Uterus (tissue), 2 donors: ENCODE results near the gene GNMT.

Experiments
- POLR2A ChIP-seq, 2 donors: fragments of 450-650 bp; IDR thresholded peaks; one replicate each; pipeline ENCODE4 v1.6.1; 2016; ENCODE audit warnings: antibody characterized with exemption in 2 of 2, mild to moderate bottlenecking in 1 of 2, moderate library complexity in 1 of 2
- TF ChIP-seq, protein P1 (sequence below), 4 experiments: fragments of 200-600 bp in 2 of 4; fragments of 450-650 bp in 2 of 4; sonication (generic) in 2 of 4; IDR thresholded peaks; one replicate each; pipeline ENCODE4 v1.5.1; 2016 to 2019; ENCODE audit warnings: antibody characterized with exemption in 4 of 4, mild to moderate bottlenecking in 2 of 4, moderate library complexity in 1 of 4

DNA sequence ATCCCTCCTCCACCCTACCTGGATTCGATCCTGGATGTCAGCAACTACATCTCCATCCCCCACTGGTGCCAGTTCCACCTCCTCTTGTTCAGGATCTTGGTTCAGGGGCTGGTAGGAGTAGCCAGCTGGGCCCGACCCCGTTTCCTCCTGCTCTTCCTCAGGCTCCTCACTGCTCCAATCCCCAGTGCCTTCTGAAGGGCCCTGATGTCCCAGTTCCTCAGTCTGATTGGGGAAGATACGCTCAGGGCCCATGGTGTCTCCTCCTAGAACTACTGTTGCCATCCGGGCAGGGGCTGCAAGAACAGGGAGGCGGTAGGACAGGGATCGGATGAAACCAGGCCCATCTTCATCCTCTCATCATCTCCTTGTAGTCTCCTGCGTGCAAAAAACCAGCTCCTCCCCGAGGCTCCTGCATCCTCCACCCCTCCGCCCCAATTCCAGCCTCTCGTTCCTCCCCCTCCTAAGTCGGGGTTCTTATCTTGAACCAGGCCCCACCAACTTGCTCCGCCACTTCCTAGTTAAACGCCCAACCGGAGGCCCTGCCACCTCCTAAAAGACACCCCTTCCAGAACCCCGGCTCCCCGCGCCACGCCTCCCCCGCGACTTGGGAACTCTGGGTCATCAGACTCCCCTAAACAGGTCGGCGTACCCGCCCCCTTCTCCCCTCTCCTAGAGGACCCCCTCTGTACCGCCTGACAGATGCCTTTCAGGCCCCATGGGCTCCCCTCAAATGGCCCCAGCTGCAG is 52.7 kb downstream of the GNMT start:
- TF ChIP-seq, protein P1, sequence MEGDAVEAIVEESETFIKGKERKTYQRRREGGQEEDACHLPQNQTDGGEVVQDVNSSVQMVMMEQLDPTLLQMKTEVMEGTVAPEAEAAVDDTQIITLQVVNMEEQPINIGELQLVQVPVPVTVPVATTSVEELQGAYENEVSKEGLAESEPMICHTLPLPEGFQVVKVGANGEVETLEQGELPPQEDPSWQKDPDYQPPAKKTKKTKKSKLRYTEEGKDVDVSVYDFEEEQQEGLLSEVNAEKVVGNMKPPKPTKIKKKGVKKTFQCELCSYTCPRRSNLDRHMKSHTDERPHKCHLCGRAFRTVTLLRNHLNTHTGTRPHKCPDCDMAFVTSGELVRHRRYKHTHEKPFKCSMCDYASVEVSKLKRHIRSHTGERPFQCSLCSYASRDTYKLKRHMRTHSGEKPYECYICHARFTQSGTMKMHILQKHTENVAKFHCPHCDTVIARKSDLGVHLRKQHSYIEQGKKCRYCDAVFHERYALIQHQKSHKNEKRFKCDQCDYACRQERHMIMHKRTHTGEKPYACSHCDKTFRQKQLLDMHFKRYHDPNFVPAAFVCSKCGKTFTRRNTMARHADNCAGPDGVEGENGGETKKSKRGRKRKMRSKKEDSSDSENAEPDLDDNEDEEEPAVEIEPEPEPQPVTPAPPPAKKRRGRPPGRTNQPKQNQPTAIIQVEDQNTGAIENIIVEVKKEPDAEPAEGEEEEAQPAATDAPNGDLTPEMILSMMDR (IDR thresholded peaks at IDR 0.05), result no peak
- TF ChIP-seq POLR2A (IDR thresholded peaks at IDR 0.05), result no peak
